Effector memory CD4-positive, alpha-beta T cell (primary cell): ENCODE measurements around the gene ASB17.
"Not testable (repeated sequence)": the region's sequence is repeated elsewhere in the genome, so short reads cannot be mapped to it uniquely, and the experiment has no call there.

Experiments
- DNase-seq, 3 donors: peaks; one replicate each; pipeline ENCODE4 v3.0.0-alpha.2; 2020
- H3K27ac ChIP-seq: 2 replicates; pipeline ENCODE4 v1.7.0; 2013; ENCODE audit warnings: mild to moderate bottlenecking, low read length, moderate library complexity; ENCODE audit not compliant: insufficient read depth, poor library complexity, severe bottlenecking
- H3K27me3 ChIP-seq: replicated peaks from 2 replicates; pipeline ENCODE4 v1.7.0; 2013; ENCODE audit warnings: mild to moderate bottlenecking, low read length; ENCODE audit not compliant: insufficient read depth, control insufficient read depth, poor library complexity, severe bottlenecking
- H3K36me3 ChIP-seq: 2 replicates; pipeline ENCODE4 v1.7.0; 2013; ENCODE audit warnings: mild to moderate bottlenecking, low read length, moderate library complexity; ENCODE audit not compliant: control insufficient read depth, insufficient read depth
- H3K4me1 ChIP-seq: 2 replicates; pipeline ENCODE4 v1.7.0; 2013; ENCODE audit warnings: low read length, mild to moderate bottlenecking; ENCODE audit not compliant: control insufficient read depth, insufficient read depth, poor library complexity, severe bottlenecking
- H3K4me3 ChIP-seq: 2 replicates; pipeline ENCODE4 v1.7.0; 2013; ENCODE audit warnings: low read length, low read depth, mild to moderate bottlenecking; ENCODE audit not compliant: insufficient read depth, poor library complexity, severe bottlenecking
- H3K9me3 ChIP-seq: 2 replicates; pipeline ENCODE4 v1.7.0; 2013; ENCODE audit warnings: mild to moderate bottlenecking, low read length, moderate library complexity; ENCODE audit not compliant: control insufficient read depth
- total RNA-seq, 3 donors: gene quantifications; one replicate each; lab custom pipeline; 2026; lab: John Stamatoyannopoulos, UW

ASB17 gene, protein sequence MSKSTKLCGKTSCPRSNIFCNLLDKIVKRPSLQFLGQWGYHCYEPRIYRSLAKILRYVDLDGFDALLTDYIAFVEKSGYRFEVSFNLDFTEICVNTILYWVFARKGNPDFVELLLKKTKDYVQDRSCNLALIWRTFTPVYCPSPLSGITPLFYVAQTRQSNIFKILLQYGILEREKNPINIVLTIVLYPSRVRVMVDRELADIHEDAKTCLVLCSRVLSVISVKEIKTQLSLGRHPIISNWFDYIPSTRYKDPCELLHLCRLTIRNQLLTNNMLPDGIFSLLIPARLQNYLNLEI
- total RNA-seq: 0 reads per million in 3 donors

DNA sequence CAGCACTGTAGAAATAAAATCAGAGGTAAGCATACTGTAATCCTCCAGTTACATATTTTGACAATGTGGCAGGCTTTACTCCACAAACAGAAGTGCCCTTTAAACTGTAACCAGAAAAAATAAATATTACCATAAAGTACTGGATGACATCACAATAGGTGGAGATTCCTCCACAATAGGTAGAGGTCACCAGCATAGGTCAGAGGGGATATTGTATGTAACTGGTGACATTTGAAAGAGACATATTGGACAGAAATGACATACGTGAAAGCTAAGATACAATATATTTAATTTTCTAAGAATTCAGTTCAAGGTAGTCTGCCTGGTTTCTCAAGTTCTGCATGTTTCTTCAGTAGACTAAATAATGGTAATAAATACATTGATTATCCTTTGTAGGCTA lies at the start of gene ASB17:
Gene ASB17 (minus strand): TSS at position 101 of the 400 bp plus-strand sequence. CDS start 113 bp downstream, outside the sequence.
- DNase-seq: no peak
- Histone ChIP-seq H3K9me3 (no peaks in the 10 kb centered on the region), H3K27me3 (no peaks in the 10 kb centered on the region), H3K4me3 (no peak within 1 kb of the TSS), H3K36me3 (no peaks in the 10 kb centered on the region), H3K4me1 (no peaks in the 10 kb centered on the region), H3K27ac (no peak within 1 kb of the TSS)

DNA sequence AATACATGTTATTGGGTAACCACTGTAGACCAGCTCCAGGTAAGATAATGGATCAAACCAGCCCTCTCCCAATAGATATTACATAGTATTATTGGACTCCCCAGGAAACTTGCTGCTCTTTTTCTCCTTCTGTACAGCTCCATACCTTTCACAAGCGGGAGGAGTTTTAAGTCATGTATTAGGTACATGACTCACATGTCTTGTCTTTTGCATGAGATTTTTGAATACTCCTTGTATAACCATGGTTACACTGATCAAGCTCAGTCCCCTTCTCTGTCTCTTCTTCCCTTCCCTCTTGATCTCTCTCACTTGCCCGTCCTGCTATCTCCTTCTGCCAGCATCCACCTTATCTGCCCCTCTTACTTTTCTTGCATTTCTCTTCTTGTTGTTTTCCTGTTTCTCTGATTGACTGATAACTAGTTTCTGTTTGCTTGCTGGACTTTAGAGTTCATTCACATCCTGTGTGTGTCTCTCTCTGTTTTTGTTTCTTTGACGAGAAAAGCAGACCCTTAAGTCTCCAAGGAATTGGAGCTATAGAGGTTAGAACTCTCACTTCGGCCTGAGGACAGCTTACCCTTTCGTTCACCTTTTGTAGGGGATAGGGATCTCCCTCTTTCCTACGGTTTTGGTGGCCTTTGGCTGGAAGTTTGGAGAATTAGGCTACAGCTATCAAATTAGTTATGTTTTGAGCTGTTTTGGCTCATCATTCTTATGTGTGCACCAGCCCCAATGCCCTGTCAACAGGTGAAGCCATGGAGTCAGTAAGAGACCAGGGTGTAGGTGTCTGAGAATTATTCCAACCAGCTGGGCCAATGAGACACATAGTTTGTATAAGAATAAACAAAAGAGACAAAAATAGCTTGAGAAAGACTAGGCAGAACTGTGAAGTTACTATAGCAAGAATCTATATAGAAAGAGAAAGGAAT lies 49.0 kb upstream of the ASB17 start:
- no peak overlapping the region for H3K27ac ChIP-seq
- no peaks in the 10 kb centered on the region for H3K36me3 ChIP-seq
- no peaks in the 10 kb centered on the region for H3K9me3 ChIP-seq
- DNase-seq: no peak
- H3K4me3 ChIP-seq: no peak overlapping the region
- no peaks in the 10 kb centered on the region for H3K27me3 ChIP-seq
- no peaks in the 10 kb centered on the region for H3K4me1 ChIP-seq

DNA sequence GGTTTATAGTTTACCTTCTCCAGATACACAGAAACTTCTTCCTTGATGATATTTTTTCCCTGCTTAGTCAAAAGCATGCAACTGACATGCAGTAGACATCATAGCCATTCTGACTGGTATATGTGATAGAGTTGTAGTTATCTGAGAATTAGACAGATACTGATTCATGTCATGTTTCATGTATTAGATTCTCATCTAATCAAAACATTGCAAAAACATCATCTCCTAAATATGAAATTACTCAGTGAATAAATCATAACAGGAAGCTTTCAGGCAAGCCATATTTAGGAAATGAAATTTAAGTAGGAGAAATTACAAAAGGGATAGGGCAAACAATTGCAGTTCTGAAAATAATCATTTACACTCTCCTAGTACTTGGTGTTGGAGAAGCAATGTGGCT lies 38.4 kb upstream of the ASB17 start:
- Histone ChIP-seq H3K27me3 (no peaks in the 10 kb centered on the region), H3K36me3 (no peaks in the 10 kb centered on the region), H3K9me3 (no peaks in the 10 kb centered on the region), H3K4me3 (no peak overlapping the region), H3K4me1 (no peaks in the 10 kb centered on the region), H3K27ac (no peak overlapping the region)
- DNase-seq: no peak

DNA sequence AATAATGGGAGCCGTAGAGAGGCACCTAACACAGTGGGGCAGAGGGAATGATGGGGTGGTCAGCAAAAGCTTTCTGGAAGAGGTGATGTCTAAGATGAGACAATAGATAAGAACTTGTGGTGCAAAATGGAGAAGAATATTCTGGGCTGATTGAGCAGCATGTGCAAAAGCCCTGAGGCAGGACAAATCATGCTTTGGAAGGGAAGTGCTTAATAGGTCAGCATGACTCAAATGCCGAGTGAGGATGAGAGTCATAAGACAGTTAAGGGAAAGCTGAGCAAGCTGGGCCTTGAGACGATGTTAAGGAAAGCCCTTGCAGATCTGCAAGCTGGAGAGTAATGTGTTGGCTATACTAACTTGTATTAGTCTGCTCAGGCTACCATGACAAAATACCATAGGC lies 37.3 kb upstream of the ASB17 start:
- Histone ChIP-seq H3K4me1 (no peaks in the 10 kb centered on the region), H3K27me3 (no peaks in the 10 kb centered on the region), H3K36me3 (no peaks in the 10 kb centered on the region), H3K9me3 (no peaks in the 10 kb centered on the region), H3K4me3 (no peak overlapping the region), H3K27ac (no peak overlapping the region)
- no peak for DNase-seq

DNA sequence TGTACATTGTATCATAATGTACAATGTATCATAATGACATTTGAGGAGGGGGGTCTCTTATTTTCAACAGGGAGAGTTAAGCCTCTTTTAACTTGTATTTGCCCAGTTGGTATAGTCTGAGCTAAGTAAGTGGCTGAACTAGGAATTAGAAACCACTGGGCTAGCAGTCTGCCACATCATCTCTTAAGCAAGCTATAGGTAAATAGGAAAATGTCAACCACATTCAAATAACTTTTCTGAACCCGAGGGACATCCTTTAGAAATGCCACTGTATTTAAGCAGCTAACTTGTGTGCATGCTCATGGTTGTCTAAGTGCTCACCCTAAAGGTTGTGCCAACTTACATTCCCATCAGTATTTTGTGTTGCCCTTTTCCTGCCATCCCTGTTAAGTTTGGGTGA lies 35.5 kb upstream of the ASB17 start:
- H3K4me3 ChIP-seq: no peak overlapping the region
- no peaks in the 10 kb centered on the region for H3K36me3 ChIP-seq
- no peaks in the 10 kb centered on the region for H3K4me1 ChIP-seq
- H3K27ac ChIP-seq: no peak overlapping the region
- H3K27me3 ChIP-seq: no peaks in the 10 kb centered on the region
- DNase-seq: no peak
- no peaks in the 10 kb centered on the region for H3K9me3 ChIP-seq

DNA sequence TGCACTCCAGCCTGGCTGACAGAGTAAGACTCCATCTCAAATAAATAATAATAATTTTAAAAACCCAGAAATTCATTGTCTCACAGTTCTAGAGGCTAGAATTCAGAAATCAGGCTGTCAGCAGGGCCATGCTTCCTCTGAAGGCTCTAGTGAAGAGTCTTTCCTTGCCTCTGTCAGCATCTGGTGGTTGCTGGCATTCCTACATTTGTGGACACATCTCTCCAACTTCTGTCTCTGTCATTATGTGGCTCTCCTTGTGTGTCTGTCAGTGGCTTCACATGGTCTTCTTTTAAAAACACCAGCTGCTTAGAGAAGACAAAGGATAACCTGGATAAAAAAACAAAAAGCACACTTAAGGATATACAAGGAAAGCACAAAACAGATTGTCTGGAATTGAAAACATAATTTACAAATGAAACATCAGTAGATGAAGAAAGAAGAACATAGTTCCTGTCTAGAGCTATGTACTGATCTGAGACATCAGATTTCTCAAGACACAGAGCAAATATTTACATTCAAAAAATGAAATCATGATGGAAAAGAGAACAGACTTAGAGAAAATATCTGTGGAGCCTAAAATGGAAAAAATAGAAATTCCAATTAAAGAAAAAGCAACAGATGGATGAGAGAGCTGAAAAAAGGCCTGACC lies 32.7 kb upstream of the ASB17 start:
- H3K36me3 ChIP-seq: no peaks in the 10 kb centered on the region
- no peaks in the 10 kb centered on the region for H3K4me1 ChIP-seq
- H3K27me3 ChIP-seq: no peaks in the 10 kb centered on the region
- H3K9me3 ChIP-seq: no peaks in the 10 kb centered on the region
- no peak for DNase-seq
- no peak overlapping the region for H3K4me3 ChIP-seq
- no peak overlapping the region for H3K27ac ChIP-seq

DNA sequence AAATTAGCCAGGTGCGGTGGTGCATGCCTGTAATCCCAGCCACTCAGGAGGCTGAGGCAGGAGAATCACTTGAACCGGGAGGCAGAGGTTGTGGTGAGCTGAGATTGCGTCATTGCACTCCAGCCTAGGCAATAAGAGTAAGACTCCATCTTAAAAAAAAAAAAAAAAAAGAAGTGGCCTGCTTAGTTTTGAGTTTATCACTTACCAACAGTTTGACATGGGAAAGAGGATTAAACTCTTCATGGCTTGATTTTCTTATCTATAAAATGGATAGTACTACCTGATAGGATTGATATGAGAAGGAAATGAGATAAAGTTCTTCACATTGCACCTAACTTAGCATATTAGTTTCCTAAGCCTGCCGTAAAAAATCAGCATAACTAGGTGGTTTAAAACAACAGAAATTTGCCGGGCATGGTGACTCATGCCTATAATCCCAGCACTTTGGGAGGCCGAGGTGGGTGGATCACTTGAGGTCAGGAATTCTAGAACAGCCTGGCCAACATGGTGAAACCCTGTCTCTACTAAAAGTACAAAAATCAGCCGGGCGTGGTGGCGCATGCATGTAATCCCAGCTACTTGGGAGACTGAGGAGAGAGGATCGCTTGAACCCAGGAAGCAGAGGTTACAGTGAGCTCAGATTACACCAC lies 32.0 kb upstream of the ASB17 start:
- H3K27me3 ChIP-seq, H3K4me1 ChIP-seq, DNase-seq, H3K9me3 ChIP-seq, H3K27ac ChIP-seq, H3K4me3 ChIP-seq, H3K36me3 ChIP-seq: not testable (repeated sequence)

DNA sequence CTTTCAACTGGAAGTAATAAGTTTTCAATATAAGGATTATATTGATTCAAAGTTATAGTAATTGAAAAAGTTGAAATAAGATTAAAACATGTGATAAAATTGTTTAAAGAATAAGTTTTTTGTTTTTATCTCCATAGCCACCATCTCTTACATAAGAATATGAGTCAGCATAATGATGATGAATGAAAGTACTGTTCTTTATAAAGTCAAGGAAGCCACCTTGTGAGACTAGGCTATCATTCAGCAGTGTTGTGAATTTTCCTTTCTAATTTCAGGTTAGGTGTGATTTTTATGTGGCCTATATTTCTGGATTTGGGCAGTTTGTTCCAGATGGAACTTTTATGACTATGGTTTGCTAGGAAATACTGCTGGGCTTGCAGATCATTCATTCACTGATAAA lies 22.4 kb upstream of the ASB17 start:
- Histone ChIP-seq H3K4me1 (no peaks in the 10 kb centered on the region), H3K36me3 (no peaks in the 10 kb centered on the region), H3K4me3 (no peak overlapping the region), H3K9me3 (no peaks in the 10 kb centered on the region), H3K27me3 (no peaks in the 10 kb centered on the region), H3K27ac (no peak overlapping the region)
- no peak for DNase-seq

DNA sequence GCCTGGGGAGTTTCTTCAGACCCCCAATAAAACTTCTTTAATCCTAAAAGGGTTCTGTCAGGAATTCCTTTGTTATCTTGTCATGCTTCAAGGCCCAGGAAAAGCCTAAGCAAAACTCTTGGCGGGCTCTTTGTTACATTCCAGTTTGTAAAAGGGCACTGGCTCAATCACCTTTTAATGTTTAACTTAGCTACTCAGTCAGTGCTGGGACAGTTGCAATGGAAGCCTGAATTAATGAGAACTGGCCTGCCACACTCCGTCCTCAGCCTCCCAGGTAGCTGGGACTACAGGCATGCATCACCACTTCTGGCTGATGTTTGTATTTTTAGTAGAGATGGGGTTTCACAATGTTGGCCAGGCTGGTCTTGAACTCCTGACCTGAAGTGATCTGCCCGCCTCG lies 21.3 kb upstream of the ASB17 start:
- Histone ChIP-seq H3K36me3 (no peaks in the 10 kb centered on the region), H3K4me1 (no peaks in the 10 kb centered on the region), H3K4me3 (no peak overlapping the region), H3K9me3 (no peaks in the 10 kb centered on the region), H3K27ac (no peak overlapping the region), H3K27me3 (no peaks in the 10 kb centered on the region)
- DNase-seq: no peak
